ENCODE data around the gene FUT3.

DNA sequence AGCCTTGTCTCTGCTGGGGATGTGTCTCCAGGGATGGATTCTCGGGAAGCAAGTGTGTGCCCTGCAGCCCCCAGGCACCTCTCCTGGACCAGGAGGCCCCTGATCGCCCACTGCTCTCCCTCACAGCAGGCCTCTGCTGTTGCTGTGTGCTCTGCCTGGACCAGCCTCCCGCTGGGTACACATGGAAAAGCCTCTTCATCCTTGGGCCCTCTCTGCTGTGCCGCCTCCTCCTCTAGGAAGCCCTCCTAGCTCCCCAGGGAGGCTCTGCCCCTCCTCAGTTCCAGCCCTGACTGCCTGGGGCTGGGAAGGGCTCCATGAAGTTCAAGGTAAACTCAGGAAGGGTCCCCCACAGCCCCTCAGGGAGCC lies 40.3 kb upstream of the FUT3 start:
- TF ChIP-seq, protein P1, sequence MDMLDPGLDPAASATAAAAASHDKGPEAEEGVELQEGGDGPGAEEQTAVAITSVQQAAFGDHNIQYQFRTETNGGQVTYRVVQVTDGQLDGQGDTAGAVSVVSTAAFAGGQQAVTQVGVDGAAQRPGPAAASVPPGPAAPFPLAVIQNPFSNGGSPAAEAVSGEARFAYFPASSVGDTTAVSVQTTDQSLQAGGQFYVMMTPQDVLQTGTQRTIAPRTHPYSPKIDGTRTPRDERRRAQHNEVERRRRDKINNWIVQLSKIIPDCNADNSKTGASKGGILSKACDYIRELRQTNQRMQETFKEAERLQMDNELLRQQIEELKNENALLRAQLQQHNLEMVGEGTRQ (CRISPR knock-in tag; IDR thresholded peaks at IDR 0.05): no peak
- TF ChIP-seq ESRRA (CRISPR knock-in tag; IDR thresholded peaks at IDR 0.05; ENCODE audit: borderline replicate concordance) (no peak), CREB1 (CRISPR knock-in tag; IDR thresholded peaks at IDR 0.05) (no peak), SMAD3 (CRISPR knock-in tag; IDR thresholded peaks at IDR 0.05; ENCODE audit: borderline replicate concordance) (no peak), RELA (CRISPR knock-in tag; IDR thresholded peaks at IDR 0.05; ENCODE audit: borderline replicate concordance) (no peak)
- TF ChIP-seq, protein P2, sequence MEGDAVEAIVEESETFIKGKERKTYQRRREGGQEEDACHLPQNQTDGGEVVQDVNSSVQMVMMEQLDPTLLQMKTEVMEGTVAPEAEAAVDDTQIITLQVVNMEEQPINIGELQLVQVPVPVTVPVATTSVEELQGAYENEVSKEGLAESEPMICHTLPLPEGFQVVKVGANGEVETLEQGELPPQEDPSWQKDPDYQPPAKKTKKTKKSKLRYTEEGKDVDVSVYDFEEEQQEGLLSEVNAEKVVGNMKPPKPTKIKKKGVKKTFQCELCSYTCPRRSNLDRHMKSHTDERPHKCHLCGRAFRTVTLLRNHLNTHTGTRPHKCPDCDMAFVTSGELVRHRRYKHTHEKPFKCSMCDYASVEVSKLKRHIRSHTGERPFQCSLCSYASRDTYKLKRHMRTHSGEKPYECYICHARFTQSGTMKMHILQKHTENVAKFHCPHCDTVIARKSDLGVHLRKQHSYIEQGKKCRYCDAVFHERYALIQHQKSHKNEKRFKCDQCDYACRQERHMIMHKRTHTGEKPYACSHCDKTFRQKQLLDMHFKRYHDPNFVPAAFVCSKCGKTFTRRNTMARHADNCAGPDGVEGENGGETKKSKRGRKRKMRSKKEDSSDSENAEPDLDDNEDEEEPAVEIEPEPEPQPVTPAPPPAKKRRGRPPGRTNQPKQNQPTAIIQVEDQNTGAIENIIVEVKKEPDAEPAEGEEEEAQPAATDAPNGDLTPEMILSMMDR (IDR thresholded peaks at IDR 0.05): no peak
- TF ChIP-seq, protein P3, sequence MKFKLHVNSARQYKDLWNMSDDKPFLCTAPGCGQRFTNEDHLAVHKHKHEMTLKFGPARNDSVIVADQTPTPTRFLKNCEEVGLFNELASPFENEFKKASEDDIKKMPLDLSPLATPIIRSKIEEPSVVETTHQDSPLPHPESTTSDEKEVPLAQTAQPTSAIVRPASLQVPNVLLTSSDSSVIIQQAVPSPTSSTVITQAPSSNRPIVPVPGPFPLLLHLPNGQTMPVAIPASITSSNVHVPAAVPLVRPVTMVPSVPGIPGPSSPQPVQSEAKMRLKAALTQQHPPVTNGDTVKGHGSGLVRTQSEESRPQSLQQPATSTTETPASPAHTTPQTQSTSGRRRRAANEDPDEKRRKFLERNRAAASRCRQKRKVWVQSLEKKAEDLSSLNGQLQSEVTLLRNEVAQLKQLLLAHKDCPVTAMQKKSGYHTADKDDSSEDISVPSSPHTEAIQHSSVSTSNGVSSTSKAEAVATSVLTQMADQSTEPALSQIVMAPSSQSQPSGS (CRISPR knock-in tag; IDR thresholded peaks at IDR 0.05; ENCODE audit: borderline replicate concordance, low read depth): no peak
- TF ChIP-seq, protein P4, sequence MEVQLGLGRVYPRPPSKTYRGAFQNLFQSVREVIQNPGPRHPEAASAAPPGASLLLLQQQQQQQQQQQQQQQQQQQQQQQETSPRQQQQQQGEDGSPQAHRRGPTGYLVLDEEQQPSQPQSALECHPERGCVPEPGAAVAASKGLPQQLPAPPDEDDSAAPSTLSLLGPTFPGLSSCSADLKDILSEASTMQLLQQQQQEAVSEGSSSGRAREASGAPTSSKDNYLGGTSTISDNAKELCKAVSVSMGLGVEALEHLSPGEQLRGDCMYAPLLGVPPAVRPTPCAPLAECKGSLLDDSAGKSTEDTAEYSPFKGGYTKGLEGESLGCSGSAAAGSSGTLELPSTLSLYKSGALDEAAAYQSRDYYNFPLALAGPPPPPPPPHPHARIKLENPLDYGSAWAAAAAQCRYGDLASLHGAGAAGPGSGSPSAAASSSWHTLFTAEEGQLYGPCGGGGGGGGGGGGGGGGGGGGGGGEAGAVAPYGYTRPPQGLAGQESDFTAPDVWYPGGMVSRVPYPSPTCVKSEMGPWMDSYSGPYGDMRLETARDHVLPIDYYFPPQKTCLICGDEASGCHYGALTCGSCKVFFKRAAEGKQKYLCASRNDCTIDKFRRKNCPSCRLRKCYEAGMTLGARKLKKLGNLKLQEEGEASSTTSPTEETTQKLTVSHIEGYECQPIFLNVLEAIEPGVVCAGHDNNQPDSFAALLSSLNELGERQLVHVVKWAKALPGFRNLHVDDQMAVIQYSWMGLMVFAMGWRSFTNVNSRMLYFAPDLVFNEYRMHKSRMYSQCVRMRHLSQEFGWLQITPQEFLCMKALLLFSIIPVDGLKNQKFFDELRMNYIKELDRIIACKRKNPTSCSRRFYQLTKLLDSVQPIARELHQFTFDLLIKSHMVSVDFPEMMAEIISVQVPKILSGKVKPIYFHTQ (CRISPR knock-in tag; IDR thresholded peaks at IDR 0.05): no peak
- TF ChIP-seq, protein P5, sequence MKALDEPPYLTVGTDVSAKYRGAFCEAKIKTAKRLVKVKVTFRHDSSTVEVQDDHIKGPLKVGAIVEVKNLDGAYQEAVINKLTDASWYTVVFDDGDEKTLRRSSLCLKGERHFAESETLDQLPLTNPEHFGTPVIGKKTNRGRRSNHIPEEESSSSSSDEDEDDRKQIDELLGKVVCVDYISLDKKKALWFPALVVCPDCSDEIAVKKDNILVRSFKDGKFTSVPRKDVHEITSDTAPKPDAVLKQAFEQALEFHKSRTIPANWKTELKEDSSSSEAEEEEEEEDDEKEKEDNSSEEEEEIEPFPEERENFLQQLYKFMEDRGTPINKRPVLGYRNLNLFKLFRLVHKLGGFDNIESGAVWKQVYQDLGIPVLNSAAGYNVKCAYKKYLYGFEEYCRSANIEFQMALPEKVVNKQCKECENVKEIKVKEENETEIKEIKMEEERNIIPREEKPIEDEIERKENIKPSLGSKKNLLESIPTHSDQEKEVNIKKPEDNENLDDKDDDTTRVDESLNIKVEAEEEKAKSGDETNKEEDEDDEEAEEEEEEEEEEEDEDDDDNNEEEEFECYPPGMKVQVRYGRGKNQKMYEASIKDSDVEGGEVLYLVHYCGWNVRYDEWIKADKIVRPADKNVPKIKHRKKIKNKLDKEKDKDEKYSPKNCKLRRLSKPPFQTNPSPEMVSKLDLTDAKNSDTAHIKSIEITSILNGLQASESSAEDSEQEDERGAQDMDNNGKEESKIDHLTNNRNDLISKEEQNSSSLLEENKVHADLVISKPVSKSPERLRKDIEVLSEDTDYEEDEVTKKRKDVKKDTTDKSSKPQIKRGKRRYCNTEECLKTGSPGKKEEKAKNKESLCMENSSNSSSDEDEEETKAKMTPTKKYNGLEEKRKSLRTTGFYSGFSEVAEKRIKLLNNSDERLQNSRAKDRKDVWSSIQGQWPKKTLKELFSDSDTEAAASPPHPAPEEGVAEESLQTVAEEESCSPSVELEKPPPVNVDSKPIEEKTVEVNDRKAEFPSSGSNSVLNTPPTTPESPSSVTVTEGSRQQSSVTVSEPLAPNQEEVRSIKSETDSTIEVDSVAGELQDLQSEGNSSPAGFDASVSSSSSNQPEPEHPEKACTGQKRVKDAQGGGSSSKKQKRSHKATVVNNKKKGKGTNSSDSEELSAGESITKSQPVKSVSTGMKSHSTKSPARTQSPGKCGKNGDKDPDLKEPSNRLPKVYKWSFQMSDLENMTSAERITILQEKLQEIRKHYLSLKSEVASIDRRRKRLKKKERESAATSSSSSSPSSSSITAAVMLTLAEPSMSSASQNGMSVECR (CRISPR knock-in tag; IDR thresholded peaks at IDR 0.05; ENCODE audit: borderline replicate concordance): no peak

Measured in WTC11 (cell line).